ENCODE data around the gene TOP3A. TPM values are rescaled to one million over a fixed set of nuclear protein-coding genes. Genes with fewer than 3 reads are reported as not detected.

The TOP3A gene
- 35.2 to 43.3 TPM (median 40.9 TPM) in 5 replicates for total RNA-seq (2022; extraction: Qiagen RNA extraction; ENCODE audit: low read depth)

GRCh38 chr17:18314731-18315561, at the start of gene TOP3A, which contains the start of gene SMCR8:
Gene TOP3A (minus strand): TSS chr17:18314994. CDS start chr17:18314778, 216 bp downstream.
Gene SMCR8 (plus strand): TSS chr17:18315293. CDS start chr17:18315790, 497 bp downstream.

DNA sequence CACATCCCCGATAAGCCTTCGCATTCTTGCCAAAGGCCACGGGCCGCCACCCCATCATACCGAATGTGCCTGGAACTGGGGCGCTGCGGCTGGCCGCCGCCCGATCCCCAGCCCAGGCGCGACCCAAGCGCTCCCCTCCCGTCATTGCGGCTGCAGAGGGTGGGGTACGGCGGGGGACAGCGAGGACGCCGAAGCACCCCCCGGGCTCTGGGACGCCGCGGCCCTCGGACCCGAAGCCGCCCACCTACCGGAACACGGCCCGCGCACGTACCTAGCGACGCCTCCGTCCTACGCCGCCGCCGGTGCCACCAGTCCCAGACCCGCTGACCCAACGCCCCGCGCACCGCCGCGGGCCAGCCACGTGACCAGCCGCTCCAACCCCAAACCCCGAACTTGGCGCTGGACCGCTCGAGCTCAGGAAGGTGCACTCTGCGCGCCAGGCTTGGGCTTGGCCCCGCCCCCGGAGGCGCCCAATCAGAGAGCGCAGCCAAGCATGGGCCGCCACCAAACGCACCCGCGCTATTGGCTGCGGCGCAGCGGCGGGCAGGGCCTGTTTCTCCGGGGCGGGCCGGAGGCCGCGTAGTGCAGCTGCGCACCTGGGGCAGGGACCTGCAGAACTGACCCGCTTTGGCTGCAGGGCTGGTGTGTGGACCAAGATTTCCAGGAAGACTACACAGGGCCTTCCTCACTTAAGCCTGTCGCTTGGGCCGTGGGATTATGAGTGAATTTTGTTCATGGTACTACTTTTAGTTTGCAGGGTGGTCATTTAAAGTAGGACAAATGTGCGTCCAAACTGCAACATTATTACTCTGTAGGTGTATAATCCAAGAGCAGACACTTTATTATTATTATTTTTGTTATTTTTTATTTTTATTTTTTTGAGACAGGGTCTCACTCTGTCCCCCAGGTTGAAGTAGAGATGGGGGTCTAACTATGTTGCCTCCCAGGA, 48.6 kb upstream of the TOP3A start, which contains the start of gene SHMT1:
Gene SHMT1, minus strand, starts transcription at position 450 of the 949 bp plus-strand sequence. CDS start 7,569 bp downstream, outside the sequence.

GRCh38 chr17:18260332-18261145, 54.3 kb downstream of the TOP3A start, which contains the start of gene MIEF2:
Gene MIEF2 (plus strand): TSS chr17:18260662. CDS start chr17:18262721, 2,059 bp downstream.

GRCh38 chr17:18258356-18259038, 56.3 kb downstream of the TOP3A start, which contains the start of gene FLII:
Gene FLII (minus strand): TSS chr17:18258738. CDS start chr17:18258690, 48 bp downstream.

GRCh38 chr17:18225121-18225641, 89.6 kb downstream of the TOP3A start, which contains the start of gene LLGL1:
Gene LLGL1 (plus strand): TSS chr17:18225635. CDS start chr17:18225683, 48 bp downstream.

Other genes with a start within 250 kb of the TOP3A start
- gene DRG2, start 227.0 kb downstream of the TOP3A start, total RNA-seq (2022; extraction: Qiagen RNA extraction; ENCODE audit: low read depth), result 50.5 to 57.3 TPM (median 52.3 TPM) in 5 replicates
- gene MYO15A, start 206.2 kb downstream of the TOP3A start, total RNA-seq (2022; extraction: Qiagen RNA extraction; ENCODE audit: low read depth), result 0.16 to 0.43 TPM (median 0.26 TPM) in 5 replicates
- gene ALKBH5, start 131.2 kb downstream of the TOP3A start, total RNA-seq (2022; extraction: Qiagen RNA extraction; ENCODE audit: low read depth), result 49.9 to 64.1 TPM (median 61.8 TPM) in 5 replicates
- gene LLGL1, start 89.4 kb downstream of the TOP3A start, total RNA-seq (2022; extraction: Qiagen RNA extraction; ENCODE audit: low read depth), result 13.2 to 19.9 TPM (median 15.7 TPM) in 5 replicates
- 231 to 269 TPM (median 252 TPM) in 5 replicates for gene FLII, start 56.3 kb downstream of the TOP3A start, total RNA-seq (2022; extraction: Qiagen RNA extraction; ENCODE audit: low read depth)
- 5.7 to 11.0 TPM (median 9.2 TPM) in 5 replicates for gene MIEF2, start 54.3 kb downstream of the TOP3A start, total RNA-seq (2022; extraction: Qiagen RNA extraction; ENCODE audit: low read depth)
- gene SMCR8, start 299 bp upstream of the TOP3A start, total RNA-seq (2022; extraction: Qiagen RNA extraction; ENCODE audit: low read depth), result 18.2 to 19.0 TPM (median 18.5 TPM) in 5 replicates
- 40.0 to 48.3 TPM (median 45.8 TPM) in 5 replicates for gene SHMT1, start 48.6 kb upstream of the TOP3A start, total RNA-seq (2022; extraction: Qiagen RNA extraction; ENCODE audit: low read depth)
- gene EVPLL, start 62.8 kb upstream of the TOP3A start, total RNA-seq (2022; extraction: Qiagen RNA extraction; ENCODE audit: low read depth), result not detected in 5 replicates
- not detected in 5 replicates for gene LGALS9C, start 161.8 kb upstream of the TOP3A start, total RNA-seq (2022; extraction: Qiagen RNA extraction; ENCODE audit: low read depth)